GM19455 (cell line): ENCODE data around the gene ANGPT4.
"Not testable (repeated sequence)": the region's sequence is repeated elsewhere in the genome, so short reads cannot be mapped to it uniquely, and the experiment has no call there.

Source experiments
- ATAC-seq: cut with Tn5 transposase; IDR thresholded peaks from one replicate; pipeline ENCODE4 v1.9.1; 2021; ENCODE audit not compliant: unreplicated experiment

ANGPT4 gene

GRCh38 chr20:909641-910040 is 6.5 kb downstream of the ANGPT4 start:
- ATAC-seq, result no peak

- no peak for ATAC-seq
These were observed 9.3 kb downstream of the ANGPT4 start for GRCh38 chr20:906703-907270.

- no peak for ATAC-seq
These were observed 10.1 kb downstream of the ANGPT4 start for GRCh38 chr20:906001-906520.

- ATAC-seq, result no peak
These were observed 10.7 kb downstream of the ANGPT4 start for GRCh38 chr20:905396-905961.

GRCh38 chr20:904039-904545 is 12.0 kb downstream of the ANGPT4 start:
- no peak for ATAC-seq

GRCh38 chr20:897436-897835 is 18.7 kb downstream of the ANGPT4 start:
- not testable (repeated sequence) for ATAC-seq

- ATAC-seq, result no peak
These were observed 19.6 kb downstream of the ANGPT4 start for GRCh38 chr20:896501-897025.

GRCh38 chr20:892371-892770 is 23.8 kb downstream of the ANGPT4 start:
- not testable (repeated sequence) for ATAC-seq

- no peak for ATAC-seq
These were observed 24.4 kb downstream of the ANGPT4 start for GRCh38 chr20:891706-892080.

GRCh38 chr20:891058-891705 is 25.0 kb downstream of the ANGPT4 start:
- ATAC-seq, result no peak

GRCh38 chr20:890666-891057 is 25.5 kb downstream of the ANGPT4 start:
- no peak for ATAC-seq

- no peak for ATAC-seq
These were observed 26.1 kb downstream of the ANGPT4 start for GRCh38 chr20:889932-890463.

- ATAC-seq, result no peak
These were observed 27.0 kb downstream of the ANGPT4 start for GRCh38 chr20:889106-889505.

GRCh38 chr20:888057-888456 is 28.1 kb downstream of the ANGPT4 start:
- ATAC-seq, result no peak

GRCh38 chr20:887137-887536 is 29.0 kb downstream of the ANGPT4 start:
- ATAC-seq, result no peak

- ATAC-seq, result no peak
These were observed 30.9 kb downstream of the ANGPT4 start for GRCh38 chr20:884983-885952.

- no peak for ATAC-seq
These were observed 34.4 kb downstream of the ANGPT4 start for GRCh38 chr20:881783-882144.

GRCh38 chr20:881051-881782 is 34.9 kb downstream of the ANGPT4 start:
- no peak for ATAC-seq

- no peak for ATAC-seq
These were observed 36.5 kb downstream of the ANGPT4 start for GRCh38 chr20:879626-880025.
